ENCODE data around the gene DNAH17. TPM values are rescaled to one million over a fixed set of nuclear protein-coding genes. Genes with fewer than 3 reads are reported as not detected.

DNAH17 gene
- total and polyA plus RNA-seq, 2 donors: 0.28 to 0.30 TPM

- WGBS: 90% methylated on average over 6 of the region's 6 CpGs
- Histone ChIP-seq H3K4me1 (ENCODE audit: control insufficient read depth in 2 of 2, insufficient read depth in 2 of 2, low read length in 2 of 2) (no peaks in the 10 kb centered on the region), H3K4me3 (ENCODE audit: low read length in 2 of 2) (no peak overlapping the region), H3K9me3 (ENCODE audit: control insufficient read depth in 2 of 2, insufficient read depth in 1 of 2, low read length in 1 of 2) (peaks cover 1 to 4% of the 10 kb centered on the region in 2 donors), H3K27ac (ENCODE audit: low read depth in 1 of 2, low read length in 1 of 2) (no peak overlapping the region), H3K27me3 (ENCODE audit: control insufficient read depth in 2 of 2, insufficient read depth in 1 of 2, low read length in 1 of 2) (no peaks in the 10 kb centered on the region), H3K36me3 (ENCODE audit: control insufficient read depth in 2 of 2, insufficient read depth in 2 of 2, low read length in 1 of 2) (no peaks in the 10 kb centered on the region)
- DNase-seq (ENCODE audit: low read depth in 6 of 9, low spot score in 9 of 9): no peak
Observed at GRCh38 chr17:78461799-78462053, 115.5 kb downstream of the DNAH17 start.

- Histone ChIP-seq H3K4me1 (ENCODE audit: control insufficient read depth in 2 of 2, insufficient read depth in 2 of 2, low read length in 2 of 2) (no peaks in the 10 kb centered on the region), H3K4me3 (ENCODE audit: low read length in 2 of 2) (no peak overlapping the region), H3K27me3 (ENCODE audit: control insufficient read depth in 2 of 2, insufficient read depth in 1 of 2, low read length in 1 of 2) (no peaks in the 10 kb centered on the region), H3K27ac (ENCODE audit: low read depth in 1 of 2, low read length in 1 of 2) (no peak overlapping the region), H3K9me3 (ENCODE audit: control insufficient read depth in 2 of 2, insufficient read depth in 1 of 2, low read length in 1 of 2) (peaks cover 0 to 1% of the 10 kb centered on the region in 2 donors), H3K36me3 (ENCODE audit: control insufficient read depth in 2 of 2, insufficient read depth in 2 of 2, low read length in 1 of 2) (no peaks in the 10 kb centered on the region)
- WGBS: 95% methylated on average over 34 of the region's 34 CpGs
- no peak for DNase-seq (ENCODE audit: low read depth in 6 of 9, low spot score in 9 of 9)
Observed at GRCh38 chr17:78460951-78461798, 116.0 kb downstream of the DNAH17 start.

- DNase-seq (ENCODE audit: low read depth in 6 of 9, low spot score in 9 of 9): no peak
- Histone ChIP-seq H3K27ac (ENCODE audit: low read depth in 1 of 2, low read length in 1 of 2) (no peak overlapping the region), H3K27me3 (ENCODE audit: control insufficient read depth in 2 of 2, insufficient read depth in 1 of 2, low read length in 1 of 2) (no peaks in the 10 kb centered on the region), H3K36me3 (ENCODE audit: control insufficient read depth in 2 of 2, insufficient read depth in 2 of 2, low read length in 1 of 2) (no peaks in the 10 kb centered on the region), H3K4me1 (ENCODE audit: control insufficient read depth in 2 of 2, insufficient read depth in 2 of 2, low read length in 2 of 2) (no peaks in the 10 kb centered on the region), H3K4me3 (ENCODE audit: low read length in 2 of 2) (no peak overlapping the region), H3K9me3 (ENCODE audit: control insufficient read depth in 2 of 2, insufficient read depth in 1 of 2, low read length in 1 of 2) (peaks cover 0 to 1% of the 10 kb centered on the region in 2 donors)
- 93% methylated on average over 11 of the region's 11 CpGs for WGBS
Observed at GRCh38 chr17:78460176-78460675, 117.0 kb downstream of the DNAH17 start.

GRCh38 chr17:78459696-78460095 is 117.5 kb downstream of the DNAH17 start:
- no peak for DNase-seq (ENCODE audit: low read depth in 6 of 9, low spot score in 9 of 9)
- H3K9me3 ChIP-seq (ENCODE audit: control insufficient read depth in 2 of 2, insufficient read depth in 1 of 2, low read length in 1 of 2): peaks cover 0 to 1% of the 10 kb centered on the region in 2 donors
- no peak overlapping the region for H3K27ac ChIP-seq (ENCODE audit: low read depth in 1 of 2, low read length in 1 of 2)
- no peaks in the 10 kb centered on the region for H3K36me3 ChIP-seq (ENCODE audit: control insufficient read depth in 2 of 2, insufficient read depth in 2 of 2, low read length in 1 of 2)
- 97% methylated on average over 21 of the region's 21 CpGs for WGBS
- H3K4me1 ChIP-seq (ENCODE audit: control insufficient read depth in 2 of 2, insufficient read depth in 2 of 2, low read length in 2 of 2): no peaks in the 10 kb centered on the region
- H3K4me3 ChIP-seq (ENCODE audit: low read length in 2 of 2): no peak overlapping the region
- no peaks in the 10 kb centered on the region for H3K27me3 ChIP-seq (ENCODE audit: control insufficient read depth in 2 of 2, insufficient read depth in 1 of 2, low read length in 1 of 2)

- no peaks in the 10 kb centered on the region for H3K4me1 ChIP-seq (ENCODE audit: control insufficient read depth in 2 of 2, insufficient read depth in 2 of 2, low read length in 2 of 2)
- no peaks in the 10 kb centered on the region for H3K9me3 ChIP-seq (ENCODE audit: control insufficient read depth in 2 of 2, insufficient read depth in 1 of 2, low read length in 1 of 2)
- WGBS: 98% methylated on average over 37 of the region's 37 CpGs
- no peaks in the 10 kb centered on the region for H3K36me3 ChIP-seq (ENCODE audit: control insufficient read depth in 2 of 2, insufficient read depth in 2 of 2, low read length in 1 of 2)
- no peak for DNase-seq (ENCODE audit: low read depth in 6 of 9, low spot score in 9 of 9)
- H3K27ac ChIP-seq (ENCODE audit: low read depth in 1 of 2, low read length in 1 of 2): no peak overlapping the region
- H3K4me3 ChIP-seq (ENCODE audit: low read length in 2 of 2): no peak overlapping the region
- no peaks in the 10 kb centered on the region for H3K27me3 ChIP-seq (ENCODE audit: control insufficient read depth in 2 of 2, insufficient read depth in 1 of 2, low read length in 1 of 2)
Observed at GRCh38 chr17:78458736-78459335, 118.4 kb downstream of the DNAH17 start.

GRCh38 chr17:78458091-78458490 is 119.1 kb downstream of the DNAH17 start:
- Histone ChIP-seq H3K27me3 (ENCODE audit: control insufficient read depth in 2 of 2, insufficient read depth in 1 of 2, low read length in 1 of 2) (peaks cover 0 to 2% of the 10 kb centered on the region in 2 donors), H3K9me3 (ENCODE audit: control insufficient read depth in 2 of 2, insufficient read depth in 1 of 2, low read length in 1 of 2) (no peaks in the 10 kb centered on the region), H3K4me3 (ENCODE audit: low read length in 2 of 2) (no peak overlapping the region), H3K36me3 (ENCODE audit: control insufficient read depth in 2 of 2, insufficient read depth in 2 of 2, low read length in 1 of 2) (no peaks in the 10 kb centered on the region), H3K4me1 (ENCODE audit: control insufficient read depth in 2 of 2, insufficient read depth in 2 of 2, low read length in 2 of 2) (no peaks in the 10 kb centered on the region), H3K27ac (ENCODE audit: low read depth in 1 of 2, low read length in 1 of 2) (no peak overlapping the region)
- DNase-seq (ENCODE audit: low read depth in 6 of 9, low spot score in 9 of 9): no peak
- whole genome bisulfite sequencing: 95% methylated on average over 10 of the region's 10 CpGs

GRCh38 chr17:78454346-78454745 is 122.8 kb downstream of the DNAH17 start:
- no peak overlapping the region for H3K4me3 ChIP-seq (ENCODE audit: low read length in 2 of 2)
- DNase-seq (ENCODE audit: low read depth in 6 of 9, low spot score in 9 of 9): no peak
- no peaks in the 10 kb centered on the region for H3K36me3 ChIP-seq (ENCODE audit: control insufficient read depth in 2 of 2, insufficient read depth in 2 of 2, low read length in 1 of 2)
- peaks cover 0 to 2% of the 10 kb centered on the region in 2 donors for H3K27me3 ChIP-seq (ENCODE audit: control insufficient read depth in 2 of 2, insufficient read depth in 1 of 2, low read length in 1 of 2)
- WGBS: 98% methylated on average over 20 of the region's 20 CpGs
- no peak overlapping the region for H3K27ac ChIP-seq (ENCODE audit: low read depth in 1 of 2, low read length in 1 of 2)
- no peaks in the 10 kb centered on the region for H3K4me1 ChIP-seq (ENCODE audit: control insufficient read depth in 2 of 2, insufficient read depth in 2 of 2, low read length in 2 of 2)
- H3K9me3 ChIP-seq (ENCODE audit: control insufficient read depth in 2 of 2, insufficient read depth in 1 of 2, low read length in 1 of 2): no peaks in the 10 kb centered on the region

- H3K27me3 ChIP-seq (ENCODE audit: control insufficient read depth in 2 of 2, insufficient read depth in 1 of 2, low read length in 1 of 2): peaks cover 0 to 2% of the 10 kb centered on the region in 2 donors
- H3K4me1 ChIP-seq (ENCODE audit: control insufficient read depth in 2 of 2, insufficient read depth in 2 of 2, low read length in 2 of 2): no peaks in the 10 kb centered on the region
- no peak for DNase-seq (ENCODE audit: low read depth in 6 of 9, low spot score in 9 of 9)
- H3K36me3 ChIP-seq (ENCODE audit: control insufficient read depth in 2 of 2, insufficient read depth in 2 of 2, low read length in 1 of 2): no peaks in the 10 kb centered on the region
- no peaks in the 10 kb centered on the region for H3K9me3 ChIP-seq (ENCODE audit: control insufficient read depth in 2 of 2, insufficient read depth in 1 of 2, low read length in 1 of 2)
- no peak overlapping the region for H3K27ac ChIP-seq (ENCODE audit: low read depth in 1 of 2, low read length in 1 of 2)
- 90% methylated on average over 7 of the region's 7 CpGs for WGBS
- no peak overlapping the region for H3K4me3 ChIP-seq (ENCODE audit: low read length in 2 of 2)
Observed at GRCh38 chr17:78451753-78452152, 125.4 kb downstream of the DNAH17 start.

GRCh38 chr17:78450696-78451345 is 126.4 kb downstream of the DNAH17 start:
- WGBS: 62% methylated on average over 20 of the region's 20 CpGs
- Histone ChIP-seq H3K4me1 (ENCODE audit: control insufficient read depth in 2 of 2, insufficient read depth in 2 of 2, low read length in 2 of 2) (no peaks in the 10 kb centered on the region), H3K36me3 (ENCODE audit: control insufficient read depth in 2 of 2, insufficient read depth in 2 of 2, low read length in 1 of 2) (no peaks in the 10 kb centered on the region), H3K4me3 (ENCODE audit: low read length in 2 of 2) (no peak overlapping the region), H3K27ac (ENCODE audit: low read depth in 1 of 2, low read length in 1 of 2) (no peak overlapping the region), H3K9me3 (ENCODE audit: control insufficient read depth in 2 of 2, insufficient read depth in 1 of 2, low read length in 1 of 2) (no peaks in the 10 kb centered on the region), H3K27me3 (ENCODE audit: control insufficient read depth in 2 of 2, insufficient read depth in 1 of 2, low read length in 1 of 2) (peaks cover 0 to 2% of the 10 kb centered on the region in 2 donors)
- no peak for DNase-seq (ENCODE audit: low read depth in 6 of 9, low spot score in 9 of 9)
